ENCODE data around the gene ACOXL.

Gene ACOXL

DNA sequence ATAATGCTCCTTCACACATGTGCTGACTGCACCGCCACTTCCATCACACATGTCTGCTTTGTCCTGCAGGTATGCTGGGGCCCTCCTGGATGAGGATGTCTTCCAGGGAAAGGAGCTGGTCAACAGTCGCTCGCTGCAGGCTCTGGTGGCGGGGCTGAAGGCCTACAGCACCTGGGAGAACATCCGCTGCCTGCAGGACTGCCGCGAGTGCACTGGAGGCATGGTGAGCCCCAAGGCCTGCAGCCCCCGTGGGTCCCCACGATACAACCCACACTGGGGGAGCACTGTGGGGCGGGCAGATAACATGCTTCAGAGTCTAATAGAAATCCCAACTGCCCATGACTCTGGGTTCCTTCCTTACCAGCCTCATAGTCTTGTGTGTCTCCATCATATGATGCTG lies 201.0 kb downstream of the ACOXL start:
- H3K4me2 ChIP-seq (ENCODE audit: low read length) = no peak overlapping the region
- TF ChIP-seq, protein P1, sequence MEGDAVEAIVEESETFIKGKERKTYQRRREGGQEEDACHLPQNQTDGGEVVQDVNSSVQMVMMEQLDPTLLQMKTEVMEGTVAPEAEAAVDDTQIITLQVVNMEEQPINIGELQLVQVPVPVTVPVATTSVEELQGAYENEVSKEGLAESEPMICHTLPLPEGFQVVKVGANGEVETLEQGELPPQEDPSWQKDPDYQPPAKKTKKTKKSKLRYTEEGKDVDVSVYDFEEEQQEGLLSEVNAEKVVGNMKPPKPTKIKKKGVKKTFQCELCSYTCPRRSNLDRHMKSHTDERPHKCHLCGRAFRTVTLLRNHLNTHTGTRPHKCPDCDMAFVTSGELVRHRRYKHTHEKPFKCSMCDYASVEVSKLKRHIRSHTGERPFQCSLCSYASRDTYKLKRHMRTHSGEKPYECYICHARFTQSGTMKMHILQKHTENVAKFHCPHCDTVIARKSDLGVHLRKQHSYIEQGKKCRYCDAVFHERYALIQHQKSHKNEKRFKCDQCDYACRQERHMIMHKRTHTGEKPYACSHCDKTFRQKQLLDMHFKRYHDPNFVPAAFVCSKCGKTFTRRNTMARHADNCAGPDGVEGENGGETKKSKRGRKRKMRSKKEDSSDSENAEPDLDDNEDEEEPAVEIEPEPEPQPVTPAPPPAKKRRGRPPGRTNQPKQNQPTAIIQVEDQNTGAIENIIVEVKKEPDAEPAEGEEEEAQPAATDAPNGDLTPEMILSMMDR (IDR thresholded peaks at IDR 0.05) = no peak
- no peak overlapping the region for H3K4me3 ChIP-seq (ENCODE audit: low read depth, low read length)
- no peak overlapping the region for H2AFZ ChIP-seq
- no peak overlapping the region for H3K27ac ChIP-seq
- no peaks in the 10 kb centered on the region for H3K36me3 ChIP-seq (ENCODE audit: control insufficient read depth, insufficient read depth, low read length)
- H3K79me2 ChIP-seq = no peaks in the 10 kb centered on the region
- H3K9ac ChIP-seq = no peak overlapping the region
- no peaks in the 10 kb centered on the region for H3K9me3 ChIP-seq (ENCODE audit: control insufficient read depth, low read length)
- H3K4me1 ChIP-seq = no peaks in the 10 kb centered on the region
- no peaks in the 10 kb centered on the region for H3K27me3 ChIP-seq (ENCODE audit: control insufficient read depth, insufficient read depth, low read length)

DNA sequence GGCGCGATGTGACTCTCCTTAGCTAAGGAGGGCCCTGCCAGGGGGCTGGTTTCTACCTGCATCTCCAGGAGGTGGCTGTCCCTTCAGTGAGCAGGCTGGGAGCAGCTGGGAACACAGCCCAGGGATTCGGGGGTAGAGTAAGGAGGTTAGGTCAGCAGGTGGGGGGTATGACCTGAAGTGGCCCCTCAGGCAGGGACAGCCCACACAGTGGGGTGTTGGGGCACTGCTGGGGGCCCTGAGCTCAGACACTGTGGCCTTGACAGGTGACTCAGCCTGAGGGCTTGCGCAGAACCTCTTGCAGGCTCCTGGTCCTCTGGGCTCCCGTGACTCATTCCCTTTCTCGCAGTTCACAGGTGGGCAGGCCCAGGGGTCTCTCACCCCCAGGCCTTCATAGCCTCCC lies 202.6 kb downstream of the ACOXL start:
- Histone ChIP-seq H3K4me1 (no peaks in the 10 kb centered on the region), H3K9ac (no peak overlapping the region), H3K4me2 (ENCODE audit: low read length) (no peak overlapping the region), H3K36me3 (ENCODE audit: control insufficient read depth, insufficient read depth, low read length) (no peaks in the 10 kb centered on the region), H3K4me3 (ENCODE audit: low read depth, low read length) (no peak overlapping the region), H3K79me2 (no peaks in the 10 kb centered on the region), H3K9me3 (ENCODE audit: control insufficient read depth, low read length) (no peaks in the 10 kb centered on the region), H2AFZ (no peak overlapping the region), H3K27me3 (ENCODE audit: control insufficient read depth, insufficient read depth, low read length) (no peaks in the 10 kb centered on the region), H3K27ac (no peak overlapping the region)
- TF ChIP-seq, protein P1 (IDR thresholded peaks at IDR 0.05) = no peak

DNA sequence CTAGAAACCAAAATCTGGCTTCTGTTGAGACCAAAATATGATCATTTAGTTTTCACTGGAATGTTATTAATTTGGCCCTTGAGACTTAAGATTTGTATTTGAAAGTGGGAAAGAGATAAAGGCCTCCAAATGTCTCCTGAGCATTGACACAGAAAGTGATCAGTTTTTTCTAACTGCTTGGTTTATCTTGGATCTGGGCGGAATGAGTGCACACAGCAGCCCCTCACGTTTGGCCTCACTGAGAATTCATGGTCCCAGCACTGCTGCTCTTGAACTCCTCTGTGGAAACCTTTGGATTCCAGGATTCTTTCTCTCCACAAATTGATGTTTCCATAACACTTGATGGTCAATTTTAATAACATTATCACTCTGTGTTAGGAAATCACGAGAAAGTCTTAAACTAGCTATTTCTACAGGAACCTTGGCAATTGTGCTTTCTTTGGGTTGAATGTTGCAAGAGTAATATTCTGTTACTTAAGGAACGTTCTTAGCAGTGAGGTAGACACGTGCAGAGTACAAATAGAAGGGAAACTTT lies 208.1 kb downstream of the ACOXL start:
- H3K36me3 ChIP-seq (ENCODE audit: control insufficient read depth, insufficient read depth, low read length) = no peaks in the 10 kb centered on the region
- no peaks in the 10 kb centered on the region for H3K4me1 ChIP-seq
- H3K4me2 ChIP-seq (ENCODE audit: low read length) = no peak overlapping the region
- H3K27ac ChIP-seq = no peak overlapping the region
- H3K27me3 ChIP-seq (ENCODE audit: control insufficient read depth, insufficient read depth, low read length) = no peaks in the 10 kb centered on the region
- H3K9ac ChIP-seq = no peak overlapping the region
- H3K9me3 ChIP-seq (ENCODE audit: control insufficient read depth, low read length) = no peaks in the 10 kb centered on the region
- H3K4me3 ChIP-seq (ENCODE audit: low read depth, low read length) = no peak overlapping the region
- TF ChIP-seq, protein P1 (IDR thresholded peaks at IDR 0.05) = no peak
- H2AFZ ChIP-seq = no peak overlapping the region
- H3K79me2 ChIP-seq = no peaks in the 10 kb centered on the region

DNA sequence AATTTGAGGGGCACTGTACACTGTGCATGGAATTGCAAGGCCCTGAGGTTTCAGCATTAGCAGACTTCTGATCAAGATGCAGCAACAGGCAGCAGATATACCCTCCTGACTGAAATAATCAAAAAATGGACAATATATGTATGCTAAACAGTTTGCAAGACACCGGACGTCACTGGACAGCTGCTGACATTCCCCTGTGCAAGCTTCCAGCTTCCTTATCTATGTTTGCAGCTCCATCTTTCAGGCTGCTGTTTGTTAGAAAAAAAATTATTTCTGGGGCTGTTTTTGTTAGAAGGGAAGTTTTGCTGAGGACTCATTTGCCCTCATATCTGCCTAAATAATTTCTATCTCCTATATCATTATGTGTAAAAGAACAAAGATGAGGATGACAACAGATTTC lies 208.9 kb downstream of the ACOXL start:
- TF ChIP-seq, protein P1 (IDR thresholded peaks at IDR 0.05) = no peak
- no peak overlapping the region for H3K27ac ChIP-seq
- H3K4me2 ChIP-seq (ENCODE audit: low read length) = no peak overlapping the region
- no peaks in the 10 kb centered on the region for H3K4me1 ChIP-seq
- H3K9ac ChIP-seq = no peak overlapping the region
- no peaks in the 10 kb centered on the region for H3K9me3 ChIP-seq (ENCODE audit: control insufficient read depth, low read length)
- H3K4me3 ChIP-seq (ENCODE audit: low read depth, low read length) = no peak overlapping the region
- H3K79me2 ChIP-seq = no peaks in the 10 kb centered on the region
- no peaks in the 10 kb centered on the region for H3K27me3 ChIP-seq (ENCODE audit: control insufficient read depth, insufficient read depth, low read length)
- no peak overlapping the region for H2AFZ ChIP-seq
- no peaks in the 10 kb centered on the region for H3K36me3 ChIP-seq (ENCODE audit: control insufficient read depth, insufficient read depth, low read length)

DNA sequence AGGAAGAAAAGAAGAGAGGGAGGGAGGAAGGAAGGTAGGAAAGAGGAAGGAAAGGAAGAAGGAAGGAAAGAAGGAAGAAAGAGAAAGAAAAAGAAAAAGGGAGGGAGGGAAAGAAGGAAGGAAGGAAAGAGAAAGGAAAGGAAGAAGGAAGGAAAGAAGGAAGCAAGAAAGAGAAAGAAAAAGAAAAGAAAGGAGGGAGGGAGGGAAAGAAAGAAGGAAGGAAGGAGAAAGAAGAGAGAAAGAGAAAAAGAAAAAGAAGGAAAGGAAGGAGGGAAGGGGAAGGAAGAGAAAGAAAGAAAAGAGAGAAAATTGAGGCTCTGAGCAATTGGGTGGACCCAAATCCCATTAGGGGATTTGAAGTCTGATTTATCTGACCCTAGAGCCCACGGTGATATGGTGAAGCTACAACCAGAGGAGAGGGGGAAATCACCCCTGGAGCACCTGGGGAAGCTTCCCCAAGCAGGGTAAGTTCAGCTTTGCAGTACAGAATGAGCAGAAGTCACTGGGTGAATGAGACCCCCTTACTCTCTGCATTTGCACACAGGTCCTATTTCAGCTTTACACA lies 210.8 kb downstream of the ACOXL start:
- Histone ChIP-seq H3K4me2 (ENCODE audit: low read length) (no peak overlapping the region), H3K79me2 (no peaks in the 10 kb centered on the region), H2AFZ (no peak overlapping the region), H3K4me3 (ENCODE audit: low read depth, low read length) (no peak overlapping the region), H3K36me3 (ENCODE audit: control insufficient read depth, insufficient read depth, low read length) (peaks cover under 1% of the 10 kb centered on the region), H3K4me1 (peaks cover 4% of the 10 kb centered on the region), H3K27ac (no peak overlapping the region), H3K9ac (no peak overlapping the region), H3K27me3 (ENCODE audit: control insufficient read depth, insufficient read depth, low read length) (no peaks in the 10 kb centered on the region), H3K9me3 (ENCODE audit: control insufficient read depth, low read length) (no peaks in the 10 kb centered on the region)
- TF ChIP-seq, protein P1 (IDR thresholded peaks at IDR 0.05) = no peak
